Adrenal gland (tissue), 12 donors: Measurements from ENCODE around the gene ARPC1A. TPM values are rescaled to one million over a fixed set of nuclear protein-coding genes. Genes with fewer than 3 reads are reported as not detected.
A peak's percentile ranks its signal among the peaks of the same experiment; 100 is the strongest.

Experiments used
- DNase-seq, 7 donors: peaks; one replicate each; pipeline ENCODE4 v3.0.0-alpha.2; 2019 to 2020
- H3K27ac ChIP-seq, 5 donors: fragments of 200-600 bp; sonication (generic) in 4 of 5; 1 replicate in 3 of 5; 2 replicates in 2 of 5; pipeline versions ENCODE4 v1.5.1 to v1.8.0; 2016 to 2020; ENCODE audit warnings: mild to moderate bottlenecking in 1 of 5
- H3K27me3 ChIP-seq: fragments of 200-600 bp; 2 replicates; pipeline ENCODE4 v1.8.0; 2021
- H3K36me3 ChIP-seq, 2 donors: fragments of 200-600 bp; replicated peaks in 1 of 2; 1 replicate in 1 of 2; 2 replicates in 1 of 2; pipeline versions ENCODE4 v1.5.1 to v1.8.0; 2018 to 2022
- H3K4me1 ChIP-seq, 2 donors: fragments of 200-600 bp; replicated peaks in 1 of 2; 1 replicate in 1 of 2; 2 replicates in 1 of 2; pipeline versions ENCODE4 v1.5.1 to v1.8.0; 2018 to 2021
- H3K4me3 ChIP-seq, 4 donors: fragments of 200-600 bp; sonication (generic) in 3 of 4; one replicate each; pipeline ENCODE4 v1.5.1; 2016 to 2018
- H3K9me3 ChIP-seq, 3 donors: fragments of 200-600 bp; sonication (generic) in 1 of 3; replicated peaks in 1 of 3; 1 replicate in 2 of 3; 2 replicates in 1 of 3; pipeline versions ENCODE4 v1.5.1 to v1.8.0; 2016 to 2021
- CTCF ChIP-seq, 6 experiments: fragments of 450-650 bp in 4 of 6; fragments of 200-600 bp in 2 of 6; sonication (generic) in 1 of 6; IDR thresholded peaks; 1 replicate in 5 of 6; 2 replicates in 1 of 6; pipeline versions ENCODE4 v1.5.1 to v1.8.0; 2016 to 2021; ENCODE audit warnings: antibody characterized with exemption in 6 of 6, mild to moderate bottlenecking in 2 of 6, moderate library complexity in 1 of 6
- POLR2A ChIP-seq, 2 donors: fragments of 450-650 bp; IDR thresholded peaks; one replicate each; pipeline ENCODE4 v1.6.1; 2017; ENCODE audit warnings: antibody characterized with exemption in 2 of 2, mild to moderate bottlenecking in 2 of 2, moderate library complexity in 1 of 2
- WGBS, 4 donors: extraction: QIAGEN DNeasy Blood & Tissue Kit in 2 of 4; methylation state at CpG; one replicate each; pipeline versions ENCODE4 v1.1.5 to v1.1.7; 2013 to 2017; 5-methylcytosine and 5-hydroxymethylcytosine counted together
- intact Hi-C, 2 donors: fragments of 100-400 bp; cut with DNase I; formaldehyde crosslinking; loops; one replicate each; pipeline versions ENCODE4 v1.14.1 to v1.15.0; 2022 to 2023
- polyA plus RNA-seq, 3 donors: library from polyadenylated mRNA; stranded (reverse); fragments of 200-250 nt in 2 of 3; fragments of 350-450 nt in 1 of 3; fragmentation: Illumina TruSeq in 1 of 3; extraction: RNeasy Lipid Tissue Mini Kit (QIAGEN cat#74804) in 1 of 3; gene quantifications; one replicate each; pipeline ENCODE4 v1.2.3, GENCODE V29; 2013 to 2014
- total RNA-seq, 9 donors: library from RNA; depleted of rRNA in 4 of 9; stranded (reverse); fragments of >200 nt in 4 of 9; fragments of 120-200 nt in 1 of 9; fragmentation: NEBNext Ultra II Directional in 1 of 9; extraction: Animal tissue kit (Norgen Biotek cat#: 25700) in 1 of 9; gene quantifications; one replicate each; pipeline versions ENCODE4 v1.1.0 to v1.2.4, GENCODE V29; 2013 to 2023
- donor health status: healthy with polysubstance abuse.
- donor health status: Bipolar disorder and iron deficiency.
- donor health status: DM: yes; HTN: yes; CAD: no.
- donor health status: DM: no; HTN: no; CAD: no.
- donor health status: DM: no; HTN: no; CAD: no.
- donor health status: DM: yes; HTN: yes; CAD: no.

ARPC1A gene
- total and polyA plus RNA-seq, 12 donors = 118 to 214 (median 152) TPM

- Histone ChIP-seq H3K27me3 (no peaks in the 10 kb centered on the region), H3K4me1 (peaks cover 12 to 17% of the 10 kb centered on the region in 2 donors), H3K27ac (peak overlapping the region; percentile 17 to 79 (median 40)), H3K36me3 (peaks cover 0 to 76% of the 10 kb centered on the region in 2 donors), H3K9me3 (no peaks in the 10 kb centered on the region), H3K4me3 (peak overlapping the region in 2 of 4 donors; percentile 25 to 59)
- TF ChIP-seq CTCF (IDR thresholded peaks at IDR 0.05) (peak in 1 of 6 experiments; percentile 9), POLR2A (IDR thresholded peaks at IDR 0.05) (peak in 1 of 2 donors; percentile 65)
- peak; percentile 80 to 94 (median 86) for DNase-seq
- intact Hi-C loops = no loop called here
- 2 to 33% (median 4%) methylated on average over 6 to 68 of the region's 68 CpGs for WGBS, 4 donors
These were observed 67.1 kb downstream of the ARPC1A start for GRCh38 chr7:99392659-99393354.

GRCh38 chr7:99393355-99394187, 67.9 kb downstream of the ARPC1A start:
- H3K27me3 ChIP-seq = no peaks in the 10 kb centered on the region
- 35 to 43% (median 37%) methylated on average over 18 to 30 of the region's 30 CpGs for WGBS, 4 donors
- peak in 5 of 7 donors; percentile 48 to 69 (median 57) for DNase-seq
- H3K4me1 ChIP-seq = peaks cover 12 to 17% of the 10 kb centered on the region in 2 donors
- H3K4me3 ChIP-seq = peak overlapping the region in 2 of 4 donors; percentile 25 to 59
- intact Hi-C loops = no loop called here
- H3K36me3 ChIP-seq = peaks cover 0 to 76% of the 10 kb centered on the region in 2 donors
- peak overlapping the region; percentile 17 to 79 (median 40) for H3K27ac ChIP-seq
- no peaks in the 10 kb centered on the region for H3K9me3 ChIP-seq
- TF ChIP-seq CTCF (IDR thresholded peaks at IDR 0.05) (no peak), POLR2A (IDR thresholded peaks at IDR 0.05) (no peak)

- Histone ChIP-seq H3K9me3 (no peaks in the 10 kb centered on the region), H3K27ac (peak overlapping the region in 1 of 5 donors; percentile 79), H3K4me1 (peaks cover 12 to 17% of the 10 kb centered on the region in 2 donors), H3K4me3 (no peak overlapping the region), H3K36me3 (peaks cover 0 to 77% of the 10 kb centered on the region in 2 donors), H3K27me3 (no peaks in the 10 kb centered on the region)
- DNase-seq = no peak
- TF ChIP-seq CTCF (IDR thresholded peaks at IDR 0.05) = no peak
- TF ChIP-seq POLR2A (IDR thresholded peaks at IDR 0.05) = no peak
- WGBS, 4 donors = 83 to 90% (median 87%) methylated on average over 1 to 4 of the region's 4 CpGs
- intact Hi-C loops = no loop called here
These were observed 68.4 kb downstream of the ARPC1A start for GRCh38 chr7:99394188-99394502.

- Histone ChIP-seq H3K4me1 (peaks cover 12 to 17% of the 10 kb centered on the region in 2 donors), H3K27me3 (no peaks in the 10 kb centered on the region), H3K9me3 (no peaks in the 10 kb centered on the region), H3K36me3 (peaks cover 0 to 77% of the 10 kb centered on the region in 2 donors), H3K4me3 (no peak overlapping the region), H3K27ac (no peak overlapping the region)
- WGBS, 4 donors = 82 to 88% (median 88%) methylated on average over 13 to 14 of the region's 14 CpGs
- intact Hi-C loops = no loop called here
- no peak for TF ChIP-seq POLR2A (IDR thresholded peaks at IDR 0.05)
- no peak for TF ChIP-seq CTCF (IDR thresholded peaks at IDR 0.05)
- DNase-seq = no peak
These were observed 70.1 kb downstream of the ARPC1A start for GRCh38 chr7:99395616-99396327.
